Hepatocyte (in vitro differentiated cells): Measurements from ENCODE around the gene ANO2.

Experiments
- CTCF ChIP-seq: fragments of 200-600 bp; sonication (generic); IDR thresholded peaks from 2 replicates; pipeline ENCODE4 v1.5.1; 2016; ENCODE audit warnings: antibody characterized with exemption, mild to moderate bottlenecking; ENCODE audit not compliant: poor library complexity
- EZH2phosphoT487 ChIP-seq: fragments of 200-600 bp; sonication (generic); IDR thresholded peaks from one replicate; pipeline ENCODE4 v1.6.1; 2018; ENCODE audit warnings: antibody characterized with exemption, mild to moderate bottlenecking, low read depth, moderate library complexity; ENCODE audit not compliant: unreplicated experiment, severe bottlenecking

GRCh38 chr12:5783289-5783920, 161.7 kb downstream of the ANO2 start:
- TF ChIP-seq EZH2phosphoT487 (no peak), CTCF (no peak)
